ENCODE results near the gene PLAC1. TPM values are rescaled to one million over a fixed set of nuclear protein-coding genes. Genes with fewer than 3 reads are reported as not detected.

The PLAC1 gene
- total RNA-seq, 1 donor from 2014 or later: not detected

DNA sequence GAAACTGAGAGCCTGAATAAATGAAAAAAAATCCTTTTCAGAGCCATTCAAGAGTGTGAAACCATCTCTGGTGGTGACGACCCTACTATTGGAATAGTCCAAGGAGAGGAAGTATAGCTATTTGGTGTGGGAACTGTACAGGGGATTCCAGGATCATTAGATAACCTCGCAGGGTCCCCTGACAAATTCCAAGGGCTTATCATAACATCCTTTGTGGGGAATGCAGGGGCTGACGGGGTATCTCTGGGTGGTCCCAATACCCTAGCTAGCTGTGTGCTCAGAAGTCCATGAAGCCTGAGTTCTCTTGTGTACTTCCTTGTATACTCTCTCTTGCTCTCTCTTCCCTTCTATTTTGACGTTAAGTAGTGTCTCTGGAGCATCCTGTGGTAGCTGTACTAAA lies 13.8 kb upstream of the PLAC1 start:
- H3K9me3 Mint-ChIP-seq (ENCODE audit: unreplicated experiment): peaks cover 3% of the 10 kb centered on the region
- peaks cover 25% of the 10 kb centered on the region for H3K4me1 Mint-ChIP-seq (ENCODE audit: unreplicated experiment)
- no peak overlapping the region for H3K27ac Mint-ChIP-seq (ENCODE audit: unreplicated experiment)
- no peak for DNase-seq (ENCODE audit: extremely low spot score, unreplicated experiment)
- H3K4me3 Mint-ChIP-seq (ENCODE audit: unreplicated experiment): no peak overlapping the region
- TF ChIP-seq, protein P1, sequence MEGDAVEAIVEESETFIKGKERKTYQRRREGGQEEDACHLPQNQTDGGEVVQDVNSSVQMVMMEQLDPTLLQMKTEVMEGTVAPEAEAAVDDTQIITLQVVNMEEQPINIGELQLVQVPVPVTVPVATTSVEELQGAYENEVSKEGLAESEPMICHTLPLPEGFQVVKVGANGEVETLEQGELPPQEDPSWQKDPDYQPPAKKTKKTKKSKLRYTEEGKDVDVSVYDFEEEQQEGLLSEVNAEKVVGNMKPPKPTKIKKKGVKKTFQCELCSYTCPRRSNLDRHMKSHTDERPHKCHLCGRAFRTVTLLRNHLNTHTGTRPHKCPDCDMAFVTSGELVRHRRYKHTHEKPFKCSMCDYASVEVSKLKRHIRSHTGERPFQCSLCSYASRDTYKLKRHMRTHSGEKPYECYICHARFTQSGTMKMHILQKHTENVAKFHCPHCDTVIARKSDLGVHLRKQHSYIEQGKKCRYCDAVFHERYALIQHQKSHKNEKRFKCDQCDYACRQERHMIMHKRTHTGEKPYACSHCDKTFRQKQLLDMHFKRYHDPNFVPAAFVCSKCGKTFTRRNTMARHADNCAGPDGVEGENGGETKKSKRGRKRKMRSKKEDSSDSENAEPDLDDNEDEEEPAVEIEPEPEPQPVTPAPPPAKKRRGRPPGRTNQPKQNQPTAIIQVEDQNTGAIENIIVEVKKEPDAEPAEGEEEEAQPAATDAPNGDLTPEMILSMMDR (IDR thresholded peaks at IDR 0.05): no peak
- H3K27me3 Mint-ChIP-seq (ENCODE audit: unreplicated experiment): no peaks in the 10 kb centered on the region
- no peaks in the 10 kb centered on the region for H3K36me3 Mint-ChIP-seq (ENCODE audit: unreplicated experiment)

DNA sequence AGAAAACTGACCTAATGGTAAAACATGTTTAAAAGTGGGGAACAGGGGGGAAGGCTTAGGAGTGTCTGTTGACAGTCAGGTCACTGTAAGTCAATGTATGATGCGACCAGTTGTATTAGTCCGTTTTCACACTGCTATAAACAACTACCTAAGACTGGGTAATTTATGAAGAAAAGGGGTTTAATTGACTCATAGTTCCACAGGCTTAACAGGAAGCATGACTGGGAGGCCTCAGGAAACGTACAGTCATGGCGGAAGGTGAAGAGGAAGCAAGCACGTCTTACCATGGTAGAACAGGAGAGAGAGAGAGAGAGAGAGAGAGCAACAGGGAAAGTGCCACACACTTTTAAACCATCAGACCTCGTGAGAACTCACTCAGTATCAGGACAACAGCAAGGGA lies 13.0 kb upstream of the PLAC1 start:
- Mint-ChIP-seq H3K4me3 (ENCODE audit: unreplicated experiment) (no peak overlapping the region), H3K4me1 (ENCODE audit: unreplicated experiment) (peaks cover 22% of the 10 kb centered on the region), H3K27me3 (ENCODE audit: unreplicated experiment) (no peaks in the 10 kb centered on the region), H3K27ac (ENCODE audit: unreplicated experiment) (no peak overlapping the region), H3K36me3 (ENCODE audit: unreplicated experiment) (no peaks in the 10 kb centered on the region), H3K9me3 (ENCODE audit: unreplicated experiment) (peaks cover 3% of the 10 kb centered on the region)
- TF ChIP-seq, protein P1 (IDR thresholded peaks at IDR 0.05): no peak
- no peak for DNase-seq (ENCODE audit: extremely low spot score, unreplicated experiment)

DNA sequence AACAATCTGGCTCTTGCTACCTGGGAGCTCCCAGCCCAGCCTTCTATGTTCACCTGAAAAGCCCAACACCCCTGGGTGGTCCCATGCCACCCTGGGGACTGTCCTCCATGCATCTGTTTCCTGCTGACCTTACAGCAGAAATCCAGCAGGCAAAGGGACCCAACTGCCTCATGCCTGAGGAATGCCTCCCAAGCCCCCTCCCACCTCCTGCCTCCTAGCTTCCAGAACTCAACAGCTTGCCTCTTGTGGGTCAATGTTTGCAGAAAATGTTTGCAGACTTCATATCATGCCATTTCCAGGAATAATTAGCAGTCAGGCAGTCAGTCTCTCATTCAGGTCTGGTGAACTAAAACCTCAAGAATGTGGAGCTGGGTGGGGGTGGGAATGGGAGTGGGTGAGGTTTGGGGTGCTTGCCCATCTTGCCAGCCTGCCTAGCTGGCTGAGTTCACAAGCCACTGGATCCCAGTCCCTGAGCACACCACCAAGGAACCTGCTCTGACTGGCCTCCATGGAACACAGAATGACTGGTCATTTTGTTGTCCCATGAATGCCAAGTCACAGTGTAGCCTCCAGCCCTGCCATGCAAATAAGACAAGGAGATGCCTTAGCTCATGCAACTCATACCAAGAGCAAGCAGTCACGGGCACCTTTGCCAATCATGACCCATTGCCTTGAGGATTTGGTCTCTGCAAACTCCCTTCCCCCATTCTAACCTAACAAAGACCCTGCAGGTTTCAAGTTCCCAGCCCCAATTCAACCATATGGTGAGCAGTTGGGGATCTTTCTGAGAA lies 12.1 kb upstream of the PLAC1 start:
- no peaks in the 10 kb centered on the region for H3K36me3 Mint-ChIP-seq (ENCODE audit: unreplicated experiment)
- peaks cover 3% of the 10 kb centered on the region for H3K9me3 Mint-ChIP-seq (ENCODE audit: unreplicated experiment)
- TF ChIP-seq, protein P1 (IDR thresholded peaks at IDR 0.05): no peak
- H3K4me3 Mint-ChIP-seq (ENCODE audit: unreplicated experiment): no peak overlapping the region
- peaks cover 19% of the 10 kb centered on the region for H3K4me1 Mint-ChIP-seq (ENCODE audit: unreplicated experiment)
- H3K27ac Mint-ChIP-seq (ENCODE audit: unreplicated experiment): peak overlapping the region; percentile 70
- H3K27me3 Mint-ChIP-seq (ENCODE audit: unreplicated experiment): no peaks in the 10 kb centered on the region
- no peak for DNase-seq (ENCODE audit: extremely low spot score, unreplicated experiment)

DNA sequence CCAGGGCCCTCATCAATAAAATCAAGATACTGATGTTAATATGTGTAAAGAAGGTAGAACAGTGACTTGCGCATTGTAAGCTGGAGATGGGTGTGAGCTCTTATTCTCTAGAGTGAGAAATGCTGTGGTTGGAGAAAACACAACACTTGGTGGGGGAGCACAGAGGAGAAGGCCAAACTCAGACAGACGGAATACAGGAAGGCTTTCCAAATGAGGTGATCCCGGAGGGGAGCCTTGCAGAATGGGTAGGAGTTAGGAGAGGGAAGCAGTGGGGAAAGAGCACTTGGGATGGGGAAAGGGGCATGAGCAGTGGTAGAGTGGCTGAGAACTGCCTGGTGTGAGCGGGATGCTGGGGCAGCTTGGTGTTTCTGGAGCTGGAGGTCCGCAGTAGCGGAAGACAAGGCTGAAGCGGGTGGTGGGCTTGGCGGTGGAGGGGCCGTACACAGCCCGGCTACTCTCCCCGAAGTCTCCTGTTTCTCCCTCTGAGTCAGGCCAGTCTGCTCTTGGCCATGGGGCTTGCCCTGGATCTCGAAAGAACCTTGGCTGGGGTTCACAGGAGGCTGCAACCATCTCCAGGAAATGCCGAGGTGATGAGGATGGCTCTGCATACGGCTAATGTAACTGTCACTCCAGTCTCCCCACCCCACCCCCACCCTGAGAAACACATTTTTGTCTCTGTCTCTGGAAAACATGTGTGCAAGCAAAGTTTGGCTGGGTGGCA lies 11.3 kb upstream of the PLAC1 start:
- Mint-ChIP-seq H3K4me3 (ENCODE audit: unreplicated experiment) (no peak overlapping the region), H3K9me3 (ENCODE audit: unreplicated experiment) (peaks cover 3% of the 10 kb centered on the region), H3K4me1 (ENCODE audit: unreplicated experiment) (peaks cover 20% of the 10 kb centered on the region), H3K36me3 (ENCODE audit: unreplicated experiment) (no peaks in the 10 kb centered on the region), H3K27ac (ENCODE audit: unreplicated experiment) (peak overlapping the region; percentile 70), H3K27me3 (ENCODE audit: unreplicated experiment) (no peaks in the 10 kb centered on the region)
- TF ChIP-seq, protein P1 (IDR thresholded peaks at IDR 0.05): no peak
- DNase-seq (ENCODE audit: extremely low spot score, unreplicated experiment): no peak

DNA sequence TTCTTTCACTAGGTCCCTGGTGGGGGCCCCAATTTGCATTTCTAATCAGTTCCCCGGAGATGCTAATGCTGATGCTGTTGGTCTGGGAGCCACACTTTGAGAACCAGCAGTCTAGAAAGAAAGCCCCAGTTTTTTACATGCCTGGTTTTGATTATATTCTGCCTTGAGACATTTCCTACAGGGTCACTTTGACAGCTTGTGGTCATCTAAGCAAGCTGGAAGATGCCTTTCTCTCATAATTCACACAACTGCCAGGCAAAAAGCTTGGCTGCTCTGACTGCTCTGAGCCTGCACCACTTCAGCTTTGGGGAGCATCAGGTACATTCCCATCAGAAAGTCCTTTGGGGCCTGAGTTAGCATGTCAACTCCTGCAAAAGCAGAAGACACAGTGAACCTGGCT lies 5.9 kb upstream of the PLAC1 start:
- Mint-ChIP-seq H3K36me3 (ENCODE audit: unreplicated experiment) (no peaks in the 10 kb centered on the region), H3K27ac (ENCODE audit: unreplicated experiment) (no peak overlapping the region), H3K27me3 (ENCODE audit: unreplicated experiment) (no peaks in the 10 kb centered on the region), H3K4me3 (ENCODE audit: unreplicated experiment) (no peak overlapping the region), H3K4me1 (ENCODE audit: unreplicated experiment) (peaks cover 14% of the 10 kb centered on the region), H3K9me3 (ENCODE audit: unreplicated experiment) (no peaks in the 10 kb centered on the region)
- TF ChIP-seq, protein P1 (IDR thresholded peaks at IDR 0.05): no peak
- no peak for DNase-seq (ENCODE audit: extremely low spot score, unreplicated experiment)

Measured in osteocyte (in vitro differentiated cells).